Stimulated activated CD8-positive, alpha-beta memory T cell treated with anti-CD3 and anti-CD28 coated beads, Interleukin-7, amount 100 ng/mL, for 24 hours (primary cell): ENCODE measurements around the gene ALG9.

Source experiments
- DNase-seq: peaks from one replicate; pipeline ENCODE4 v3.0.0-alpha.2; 2020; ENCODE audit warnings: low read depth

Gene ALG9

GRCh38 chr11:111835665-111836064, 35.7 kb downstream of the ALG9 start:
- DNase-seq: no peak

DNA sequence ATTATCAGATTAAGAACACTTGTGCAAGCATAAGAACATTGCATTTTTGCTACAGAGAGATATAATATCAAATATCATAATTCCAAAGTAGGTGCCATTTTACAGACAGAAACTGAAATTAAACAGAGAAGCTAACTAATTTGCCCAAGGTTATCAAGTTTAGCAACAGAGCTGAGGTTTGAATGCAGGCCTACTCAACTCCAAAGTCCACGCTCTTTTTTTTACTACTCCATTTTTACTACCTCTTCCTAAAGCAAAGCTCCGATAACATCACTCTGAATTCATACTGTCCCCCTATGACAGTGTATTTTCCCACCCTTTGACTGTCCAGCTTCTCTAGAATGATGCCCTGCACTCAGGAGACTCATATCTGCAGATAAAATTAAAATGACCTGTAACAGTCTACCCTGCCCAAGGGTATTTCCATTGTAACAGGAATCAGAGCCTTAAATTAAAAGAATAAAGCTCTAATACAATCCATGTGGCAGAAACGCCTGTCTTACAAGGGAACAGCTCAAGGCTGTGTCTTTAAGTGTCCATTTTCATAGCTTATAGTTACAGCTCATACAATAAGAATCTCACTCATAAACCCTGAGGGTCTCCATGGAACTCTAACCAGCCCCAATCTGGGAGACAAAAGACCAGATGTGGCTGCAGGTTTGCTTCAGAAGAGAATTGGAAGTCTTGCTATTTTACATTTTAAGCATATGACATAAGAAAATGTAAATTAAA, 36.8 kb downstream of the ALG9 start:
- DNase-seq: no peak

DNA sequence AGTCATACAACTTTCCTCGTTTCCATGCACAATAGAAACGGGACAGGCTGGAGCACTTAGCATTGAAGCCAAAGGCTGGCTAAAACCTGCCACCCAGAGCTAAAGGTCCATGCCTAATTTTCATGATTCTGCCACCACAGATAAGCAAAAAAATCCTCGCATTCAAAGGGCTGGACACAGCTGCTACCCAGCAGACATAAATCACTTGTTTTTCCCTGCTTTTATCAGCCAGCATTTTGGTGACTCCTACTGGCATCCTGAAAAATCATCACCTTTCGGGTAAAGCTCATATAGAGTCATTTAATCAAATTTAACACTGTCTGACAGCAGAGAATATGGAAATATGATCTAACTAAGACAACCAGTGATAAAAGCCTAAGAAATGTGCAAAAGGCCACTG, 37.9 kb downstream of the ALG9 start:
- no peak for DNase-seq

DNA sequence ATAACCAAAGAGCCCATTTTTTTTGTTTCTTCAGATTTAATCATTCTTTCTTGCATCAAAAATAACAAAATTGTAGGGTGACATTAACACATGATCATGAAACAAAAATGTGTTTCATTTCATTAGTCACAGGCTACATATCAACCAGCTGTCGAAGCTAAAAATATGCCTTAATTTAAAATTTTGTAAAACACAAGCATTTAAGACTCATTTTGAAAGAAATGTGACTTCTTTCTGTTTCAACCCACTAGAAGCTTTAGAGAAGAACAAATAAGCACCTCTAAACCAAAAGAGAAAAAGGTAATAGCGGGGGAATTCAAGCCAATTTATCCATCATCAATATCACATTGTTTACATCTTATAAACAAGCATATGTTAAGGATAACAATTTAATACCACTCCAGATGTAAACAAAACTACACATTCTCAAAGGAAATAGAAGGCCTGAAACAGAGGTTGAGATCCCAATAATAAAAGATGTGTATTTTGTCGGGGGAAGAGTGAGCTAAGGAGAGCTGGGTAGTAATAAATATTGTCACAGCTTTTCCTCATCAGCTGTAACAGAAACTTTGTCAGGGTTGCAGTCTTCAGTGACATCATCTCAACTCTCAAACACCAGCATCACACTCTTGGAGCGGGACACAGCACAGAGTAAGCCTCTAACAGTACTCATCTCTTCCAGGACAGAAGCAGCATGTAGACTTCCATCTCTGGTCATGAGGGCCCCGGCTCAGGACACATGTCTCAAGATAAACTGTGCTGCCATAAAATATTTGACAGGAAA, 42.0 kb downstream of the ALG9 start:
- no peak for DNase-seq

DNA sequence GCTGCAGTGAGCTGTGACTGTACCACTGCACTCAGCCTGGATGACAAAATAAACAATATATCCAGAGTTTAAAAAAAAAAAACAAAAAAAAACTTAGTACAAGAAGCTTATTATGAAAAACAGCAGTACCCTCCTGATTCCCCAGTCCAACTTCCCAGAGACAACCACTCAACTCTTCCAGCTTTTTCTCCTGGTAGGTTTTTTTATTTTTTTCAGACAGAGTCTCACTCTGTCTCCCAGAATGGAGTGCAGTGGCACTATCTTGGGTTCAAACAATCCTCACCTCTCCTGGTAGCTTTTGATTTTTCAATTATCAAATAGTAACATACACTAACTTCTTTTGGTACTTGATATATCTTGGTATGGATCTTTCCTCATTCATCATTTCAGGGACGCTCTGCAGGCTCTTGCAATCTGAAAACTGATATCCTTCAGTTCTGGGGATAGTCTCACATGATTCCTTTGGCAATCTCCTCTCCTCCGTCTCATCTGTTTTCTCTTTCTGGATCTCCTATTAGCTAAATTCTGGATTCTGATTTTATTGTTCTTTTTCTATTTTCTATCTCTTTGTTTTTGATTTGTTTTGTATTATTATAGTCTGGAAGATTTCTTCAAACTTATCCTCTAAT, 44.9 kb downstream of the ALG9 start:
- no peak for DNase-seq

DNA sequence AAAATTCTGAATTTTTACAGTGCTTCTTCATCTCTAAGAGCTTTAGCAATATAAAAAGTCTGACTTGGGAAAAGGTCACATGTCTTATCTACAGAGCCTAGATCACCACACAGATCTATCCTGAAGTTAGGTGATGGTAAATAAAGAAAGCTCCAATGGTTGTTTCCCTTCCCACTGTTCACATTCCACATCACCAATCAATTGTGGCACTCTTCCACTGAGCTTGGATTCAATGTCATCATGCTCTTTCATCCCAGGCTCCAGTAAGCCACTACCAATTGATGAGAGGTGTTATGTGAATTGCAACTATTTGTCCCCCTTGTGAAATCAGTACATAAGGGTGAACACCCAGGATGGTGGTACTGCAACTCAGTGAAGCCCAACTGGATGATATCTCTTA, 47.8 kb downstream of the ALG9 start:
- DNase-seq: no peak

DNA sequence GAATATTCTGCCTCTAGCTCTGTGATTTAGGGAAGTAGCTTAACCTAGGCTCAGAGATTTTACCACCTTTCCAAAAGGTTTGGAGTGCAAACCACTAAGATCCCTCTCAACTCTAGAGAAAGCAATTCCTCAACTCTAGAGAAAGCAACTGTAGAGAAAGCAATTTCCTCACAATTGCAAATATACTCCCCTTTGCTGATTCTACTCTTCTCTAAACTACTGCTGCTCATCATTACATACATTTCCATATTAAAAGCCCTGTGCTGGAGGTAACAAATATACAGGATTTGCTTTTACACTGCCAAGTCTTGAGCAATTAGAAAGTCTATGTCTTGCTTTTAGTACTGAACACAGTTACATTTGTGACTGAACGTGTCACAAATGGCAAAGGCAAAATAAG, 48.2 kb downstream of the ALG9 start:
- no peak for DNase-seq

DNA sequence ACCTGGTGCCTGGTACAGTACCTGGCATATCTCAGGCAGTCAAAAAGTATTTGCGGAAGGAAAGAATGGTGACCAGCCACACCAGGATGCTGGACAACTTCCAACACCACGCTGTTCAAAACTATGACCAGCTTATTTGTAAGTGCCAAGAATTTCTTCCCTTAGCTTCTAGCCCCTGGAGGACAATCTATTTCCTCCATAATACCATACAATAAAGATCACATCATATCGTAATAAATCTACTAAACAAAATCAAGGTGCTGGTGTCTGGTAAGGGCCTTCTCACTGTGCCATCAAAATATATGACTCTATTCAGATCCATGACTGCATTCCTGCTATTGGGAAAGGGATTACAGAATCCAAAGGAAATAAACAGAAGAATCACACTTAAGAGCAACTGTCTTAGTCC, 51.5 kb downstream of the ALG9 start:
- DNase-seq: no peak

- no peak for DNase-seq
Measured at GRCh38 chr11:111819161-111819828, 52.1 kb downstream of the ALG9 start.

- DNase-seq: no peak
Measured at GRCh38 chr11:111815489-111815888, 55.9 kb downstream of the ALG9 start.

DNA sequence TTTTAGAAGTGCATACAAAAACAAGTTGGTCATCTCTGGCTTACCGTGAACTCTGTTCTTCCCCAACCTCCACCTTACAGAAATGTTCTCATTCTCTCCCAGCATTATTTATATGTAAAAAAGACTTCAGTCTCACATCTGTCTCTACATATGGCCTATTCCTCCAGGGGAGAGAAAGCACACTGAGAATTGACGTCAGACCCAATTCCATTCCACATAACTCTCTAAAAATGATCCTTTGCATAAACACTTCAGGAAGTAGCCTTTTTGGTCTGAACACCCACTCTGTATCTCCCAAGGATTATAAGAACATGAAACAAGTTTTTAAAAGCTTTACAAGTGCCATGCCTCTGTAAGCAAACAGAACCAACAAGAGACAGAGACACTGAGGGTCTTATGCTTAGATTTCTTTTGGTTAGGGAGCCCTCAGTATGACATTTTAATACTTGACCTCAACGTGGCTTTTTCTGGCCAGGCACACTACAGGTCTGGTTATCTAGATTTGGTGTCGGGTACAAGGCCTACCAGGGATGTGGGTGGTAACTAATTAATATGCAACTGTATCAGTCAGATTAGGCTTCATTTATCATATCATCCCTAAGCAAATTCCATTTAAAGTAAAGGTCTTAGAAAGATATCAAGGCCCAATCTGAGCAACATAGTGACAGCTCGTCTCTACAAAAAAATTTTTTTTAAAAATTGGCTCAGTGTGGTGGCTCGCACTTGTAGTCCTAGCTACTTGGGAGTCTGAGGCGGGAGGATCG, 56.6 kb downstream of the ALG9 start:
- DNase-seq: no peak

GRCh38 chr11:111814106-111814505, 57.3 kb downstream of the ALG9 start:
- no peak for DNase-seq

- no peak for DNase-seq
Measured at GRCh38 chr11:111812211-111812610, 59.2 kb downstream of the ALG9 start.

DNA sequence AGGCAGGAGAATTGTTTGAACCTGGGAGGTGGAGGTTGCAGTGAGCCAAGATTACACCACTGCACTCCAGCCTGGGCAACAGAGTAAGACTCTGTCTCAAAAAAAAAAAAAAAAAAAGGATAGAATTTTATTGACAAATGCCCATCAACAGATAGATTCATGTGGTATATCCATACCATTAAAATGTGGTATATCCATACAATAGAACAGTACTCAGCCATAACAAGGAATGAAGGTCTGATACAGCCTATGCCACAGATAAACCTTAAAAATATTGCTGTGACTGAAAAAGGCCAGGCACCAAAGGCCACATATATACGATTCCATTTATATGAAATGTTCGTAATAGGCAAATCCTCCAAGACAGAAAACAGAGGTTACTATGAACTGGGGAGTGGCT, 59.9 kb downstream of the ALG9 start:
- DNase-seq: no peak

- no peak for DNase-seq
Measured at GRCh38 chr11:111808834-111809233, 62.5 kb downstream of the ALG9 start.

DNA sequence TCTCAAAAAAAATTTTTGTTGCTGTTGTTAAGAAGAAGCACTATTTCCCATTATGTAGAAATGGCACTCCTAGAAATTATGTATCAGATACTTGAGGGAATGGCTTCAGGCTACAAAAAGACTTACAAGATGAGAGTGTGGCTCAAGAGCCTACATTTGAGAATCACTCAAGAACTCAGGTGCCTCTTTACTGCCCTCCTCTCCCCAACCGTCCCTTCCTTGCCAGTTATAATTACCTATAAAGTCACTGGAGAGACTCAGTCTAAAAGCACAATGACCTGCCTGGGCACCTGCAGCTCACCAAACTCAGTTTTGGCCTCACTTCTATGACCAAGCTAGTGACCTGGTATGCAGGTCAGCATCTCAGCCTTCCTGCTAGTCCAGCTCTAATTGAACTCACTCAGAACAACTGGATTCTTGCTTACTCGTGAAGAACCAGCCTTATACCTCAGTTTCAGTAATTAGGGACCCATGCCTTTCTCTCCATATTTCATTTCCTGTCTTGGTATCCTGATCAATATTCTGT, 63.3 kb downstream of the ALG9 start:
- no peak for DNase-seq

DNA sequence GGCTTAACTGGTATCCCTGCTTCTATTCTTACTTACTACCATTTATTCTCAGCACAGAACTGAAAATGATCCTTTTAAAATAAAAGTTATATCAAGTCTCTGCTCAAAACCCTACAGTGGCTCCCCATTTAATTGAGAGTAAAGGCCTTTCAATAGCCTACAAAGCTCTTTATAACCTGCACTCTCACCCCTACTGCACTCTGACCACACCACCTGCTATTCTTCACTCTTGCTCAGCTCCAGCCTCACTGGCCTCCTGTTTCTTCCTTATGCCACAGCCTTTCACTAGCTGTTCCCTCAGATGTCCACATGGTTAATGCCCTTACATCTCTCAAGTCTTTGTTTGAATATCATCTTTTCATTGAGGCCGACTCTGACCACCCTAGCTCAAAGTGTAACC, 64.3 kb downstream of the ALG9 start:
- no peak for DNase-seq

DNA sequence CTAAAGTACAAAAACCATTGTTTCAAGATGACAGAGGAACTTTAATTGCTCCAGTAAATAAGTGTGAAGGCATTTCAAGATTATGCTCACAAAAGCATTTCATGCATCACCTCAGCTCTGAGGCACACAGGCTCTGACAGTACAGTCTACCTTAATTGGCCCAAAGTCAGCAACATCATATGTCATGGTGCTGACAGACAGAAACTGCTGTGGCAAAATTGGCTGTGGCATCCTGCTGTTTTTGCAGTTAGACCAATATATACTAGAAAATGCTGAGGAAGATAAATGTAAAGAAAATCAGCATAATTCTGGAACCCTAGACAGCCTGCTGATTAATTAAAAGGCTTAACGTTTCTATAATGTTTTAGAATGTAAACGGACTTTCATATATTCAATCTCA, 70.2 kb downstream of the ALG9 start:
- no peak for DNase-seq

DNA sequence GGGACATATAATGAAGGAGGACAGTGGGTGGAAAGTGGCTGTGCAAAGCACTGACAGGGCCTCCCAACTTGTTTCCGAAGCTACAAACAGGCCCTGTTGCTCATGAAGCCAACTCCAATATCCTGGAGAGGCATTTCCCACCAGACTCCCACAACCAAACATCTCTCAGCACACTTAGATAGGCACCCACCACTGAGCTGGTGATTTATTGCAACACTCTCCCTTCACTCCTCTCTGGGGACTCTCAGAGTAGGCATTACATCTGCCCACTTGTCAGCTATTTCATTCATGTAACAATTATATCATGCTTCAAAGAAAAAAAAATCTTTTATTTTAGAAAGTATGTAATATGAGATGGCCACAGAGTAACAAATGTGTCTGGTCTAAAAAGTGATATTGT, 73.1 kb downstream of the ALG9 start:
- DNase-seq: no peak

GRCh38 chr11:111797145-111797581, 74.2 kb downstream of the ALG9 start:
- DNase-seq: no peak

GRCh38 chr11:111796696-111797095, 74.7 kb downstream of the ALG9 start:
- DNase-seq: no peak
